Dermis microvascular lymphatic vessel endothelial cell (primary cell): ENCODE results near the gene ERMP1. TPM values are rescaled to one million over a fixed set of nuclear protein-coding genes. Genes with fewer than 3 reads are reported as not detected.

Experiments
- DNase-seq, 2 donors: peaks; one replicate each; pipeline versions ENCODE4 v3.0.0 to v3.0.0-alpha.2; 2010; ENCODE audit warnings: low read depth in 2 of 2
- total RNA-seq: library from RNA; depleted of rRNA; stranded (reverse); fragments of >200 nt; gene quantifications from 2 replicates; pipeline ENCODE4 v1.2.1, GENCODE V29; 2014

ERMP1 gene
- total RNA-seq, 1 donor from 2014 or later: 16.6 TPM

DNA sequence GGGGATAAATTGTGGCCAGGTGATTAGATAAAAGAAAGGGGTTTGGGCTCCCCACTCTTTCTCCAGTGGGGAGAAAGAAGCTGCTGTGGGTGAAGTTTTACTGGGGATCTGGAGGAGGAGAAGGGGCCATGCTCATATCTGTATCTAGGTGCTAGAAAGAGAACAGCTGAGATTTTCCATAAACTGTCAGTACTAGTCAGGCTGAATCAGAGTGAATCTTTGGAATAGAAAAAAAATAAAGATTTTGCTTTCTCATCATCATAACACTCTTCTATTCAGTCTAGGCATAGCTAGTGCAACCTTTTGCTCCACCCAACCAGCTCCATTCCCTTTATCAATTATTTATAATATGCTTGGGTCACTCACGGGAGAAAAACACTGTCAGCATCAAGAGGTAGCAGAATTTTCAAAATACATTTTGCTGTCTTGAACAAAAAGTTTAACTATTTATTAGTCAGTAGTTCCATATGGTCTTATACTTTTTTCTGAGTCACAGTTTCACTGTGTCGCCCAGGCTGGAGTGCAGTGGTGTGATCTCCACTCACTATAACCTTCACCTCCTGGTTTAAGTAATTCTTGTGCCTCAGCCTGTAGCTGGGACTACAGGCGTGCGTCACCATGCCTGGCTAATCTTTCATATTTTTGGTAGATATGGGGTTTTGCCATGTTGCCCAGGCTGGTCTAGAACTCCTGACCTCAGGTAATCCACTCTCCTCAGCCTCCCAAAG is 21.3 kb upstream of the ERMP1 start:
- DNase-seq: no peak

DNA sequence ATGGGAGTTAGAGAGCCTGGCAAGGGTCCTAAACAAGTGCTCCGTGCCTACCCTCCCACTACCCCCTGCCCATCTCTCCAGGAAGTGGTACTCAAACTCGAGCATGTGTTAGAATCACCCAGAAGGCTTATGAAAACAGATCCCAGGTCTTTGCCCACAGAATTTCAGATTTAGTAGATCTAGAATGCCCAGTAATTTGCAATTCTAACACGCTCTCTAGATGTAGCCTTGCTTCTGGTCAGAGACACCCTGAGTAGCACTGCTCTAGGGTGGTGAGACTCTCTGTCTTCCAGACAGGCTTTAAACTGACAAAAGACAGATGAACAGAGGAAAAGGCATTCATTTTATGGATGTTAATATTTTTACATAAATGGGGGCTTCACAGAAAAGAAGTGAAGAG is 20.7 kb upstream of the ERMP1 start:
- DNase-seq: no peak

DNA sequence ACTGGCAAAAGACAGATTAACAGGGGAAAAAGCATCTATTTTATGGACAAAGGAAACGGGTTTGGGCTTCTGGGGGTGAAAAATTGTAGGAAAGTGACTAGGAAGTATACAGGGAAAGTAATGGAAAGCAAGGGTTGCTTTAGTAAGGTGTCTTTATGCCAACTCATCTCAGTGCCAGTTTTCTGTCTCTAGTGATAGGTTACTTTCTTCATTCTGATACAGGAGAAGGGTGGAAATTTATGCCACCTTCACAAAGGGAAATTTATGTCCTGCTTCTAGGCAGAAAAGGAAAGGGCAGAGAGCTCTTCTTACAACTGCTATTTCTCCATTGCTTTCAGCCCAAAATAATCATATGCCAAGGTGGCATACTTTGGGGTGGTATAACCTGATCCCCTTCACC is 20.1 kb upstream of the ERMP1 start:
- no peak for DNase-seq

DNA sequence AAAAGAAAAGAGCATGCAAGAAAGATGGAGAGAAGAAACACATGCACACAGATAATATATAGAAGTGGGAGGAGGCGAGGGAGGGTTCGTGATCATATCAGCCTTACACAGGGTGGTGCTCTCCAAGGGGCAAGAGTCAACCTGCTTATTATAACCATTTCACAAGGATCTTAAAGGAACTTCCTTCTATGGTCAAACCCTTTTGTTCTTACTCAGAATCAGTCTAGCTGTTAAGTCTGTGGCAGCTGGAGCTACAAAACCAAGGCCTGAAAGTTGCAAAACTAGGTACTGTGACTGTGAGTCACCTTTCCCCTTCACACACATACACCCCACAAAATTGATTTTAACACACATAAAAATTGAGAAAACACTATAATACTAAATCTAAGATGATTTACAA is 18.5 kb upstream of the ERMP1 start:
- DNase-seq: peak in 1 of 2 donors; percentile 41

GRCh38 chr9:5850724-5851122 is 17.8 kb upstream of the ERMP1 start:
- no peak for DNase-seq

DNA sequence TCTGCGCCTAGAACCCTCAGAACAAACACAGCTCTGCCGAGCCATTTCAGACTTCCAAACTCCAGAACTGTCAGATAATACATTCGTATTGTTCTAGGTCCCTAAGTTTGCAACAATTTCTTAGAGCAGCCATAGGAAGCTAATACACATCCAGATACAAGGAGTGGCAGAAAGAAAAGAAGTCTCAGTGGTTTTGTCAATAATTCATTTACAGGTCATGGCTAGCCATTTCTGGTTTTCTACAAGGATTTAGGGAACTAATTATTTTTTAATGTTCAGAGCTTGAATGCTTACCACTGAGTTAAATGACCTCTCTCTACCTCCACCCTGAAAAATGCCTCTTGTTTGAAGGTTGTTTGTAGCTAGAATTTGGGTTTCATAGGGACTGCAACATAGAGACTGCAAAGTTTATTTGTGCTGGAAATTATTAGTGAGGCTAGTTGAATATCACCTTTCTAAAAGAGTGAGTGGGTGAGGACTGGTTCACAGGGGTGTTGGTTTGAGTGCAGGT is 15.5 kb upstream of the ERMP1 start:
- DNase-seq: no peak

GRCh38 chr9:5846501-5846921 is 13.6 kb upstream of the ERMP1 start:
- DNase-seq: no peak

GRCh38 chr9:5846096-5846495 is 13.2 kb upstream of the ERMP1 start:
- DNase-seq: no peak

DNA sequence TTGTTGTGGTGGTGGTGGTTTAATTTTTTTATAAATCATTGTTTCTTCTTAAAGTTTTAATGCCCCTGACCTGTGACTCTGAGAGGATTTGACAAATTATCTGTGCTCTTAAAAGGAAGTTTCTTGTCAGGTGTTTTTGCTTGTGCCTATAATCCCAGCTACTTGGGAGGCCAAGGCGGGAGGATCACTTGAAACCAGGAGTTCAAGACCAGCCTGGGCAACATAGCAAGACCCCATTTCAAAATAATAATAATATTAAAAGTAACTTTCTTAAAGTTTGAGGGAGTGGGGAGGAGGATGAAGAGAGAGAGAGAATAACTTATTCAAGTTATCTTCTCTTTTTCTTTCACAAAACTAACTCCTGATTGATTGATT is 12.2 kb upstream of the ERMP1 start:
- DNase-seq: no peak

- DNase-seq: peak; percentile 25 to 66
Observed at GRCh38 chr9:5843794-5844471, 11.0 kb upstream of the ERMP1 start.

GRCh38 chr9:5842929-5843793 is 10.2 kb upstream of the ERMP1 start:
- DNase-seq: no peak

DNA sequence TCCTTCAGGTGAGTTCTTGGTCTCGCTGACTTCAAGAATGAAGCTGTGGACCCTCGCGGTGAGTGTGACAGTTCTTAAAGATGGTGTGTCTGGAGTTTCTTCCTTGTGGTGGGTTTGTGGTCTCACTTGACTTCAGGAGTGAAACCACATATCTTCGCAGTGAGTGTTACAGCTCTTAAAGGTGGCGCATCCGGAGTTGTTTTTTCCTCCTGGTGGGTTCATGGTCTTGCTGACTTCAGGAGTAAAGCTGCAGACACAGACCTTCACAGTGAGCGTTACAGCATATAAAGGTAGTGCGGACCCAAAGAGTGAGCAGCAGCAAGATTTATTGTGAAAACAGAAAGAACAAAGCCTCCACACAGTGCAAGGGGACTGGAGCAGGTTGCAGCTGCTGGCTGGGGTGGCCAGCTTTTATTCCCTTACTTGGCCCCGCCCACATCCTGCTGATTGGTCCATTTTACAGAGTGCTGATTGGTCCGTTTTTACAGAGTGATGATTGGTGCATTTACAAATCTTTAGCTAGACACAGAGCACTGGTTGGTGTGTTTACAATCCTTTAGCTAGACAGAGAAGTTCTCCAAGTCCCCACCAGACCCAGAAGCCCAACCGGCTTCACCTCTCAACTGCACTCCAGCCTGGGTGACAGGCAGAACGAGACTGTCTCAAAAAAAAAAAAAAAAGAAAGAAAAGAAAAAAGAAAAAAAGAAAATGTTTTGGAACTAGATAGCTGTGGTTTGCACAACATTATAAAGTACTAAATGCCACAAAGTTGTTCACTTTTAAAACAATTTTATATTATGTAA is 9.1 kb upstream of the ERMP1 start:
- no peak for DNase-seq

DNA sequence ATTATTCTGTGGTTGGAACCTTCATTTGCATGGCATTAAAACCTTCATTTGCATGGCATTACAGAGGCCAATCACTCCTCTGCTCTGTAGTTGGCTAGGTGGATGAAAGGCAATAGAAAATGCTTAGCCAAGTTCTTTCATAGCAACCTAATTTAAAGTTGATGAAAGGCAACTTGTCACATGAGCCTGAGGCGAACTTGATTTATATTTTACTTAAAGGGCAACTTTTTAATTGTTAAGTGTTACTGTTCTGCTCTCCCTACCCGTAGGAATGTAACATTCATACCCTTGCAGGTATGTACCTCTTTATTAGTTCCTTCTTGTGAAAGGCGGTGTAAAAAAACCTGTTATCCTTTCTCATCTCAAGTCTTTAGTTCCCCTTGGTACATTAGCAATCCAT is 7.9 kb upstream of the ERMP1 start:
- no peak for DNase-seq

DNA sequence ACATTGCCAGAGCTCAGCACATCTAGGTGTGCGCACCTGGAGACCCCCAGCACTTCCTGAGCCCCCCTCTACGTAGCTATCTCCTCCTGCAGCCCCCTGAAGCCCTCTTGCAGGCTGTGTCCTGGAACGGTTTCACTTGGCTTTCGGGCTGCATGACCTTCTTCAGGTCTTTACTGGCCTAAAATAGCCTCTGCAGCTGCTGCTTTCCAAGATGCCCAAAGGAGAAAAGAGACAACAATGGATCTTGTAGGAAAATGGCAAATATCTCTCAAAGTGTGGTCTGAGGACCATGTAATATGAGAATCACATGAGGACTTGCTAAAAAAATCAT is 6.6 kb upstream of the ERMP1 start:
- no peak for DNase-seq

GRCh38 chr9:5838884-5839571 is 6.1 kb upstream of the ERMP1 start:
- peak; percentile 26 to 69 for DNase-seq

- no peak for DNase-seq
Observed at GRCh38 chr9:5835808-5836207, 2.9 kb upstream of the ERMP1 start.

DNA sequence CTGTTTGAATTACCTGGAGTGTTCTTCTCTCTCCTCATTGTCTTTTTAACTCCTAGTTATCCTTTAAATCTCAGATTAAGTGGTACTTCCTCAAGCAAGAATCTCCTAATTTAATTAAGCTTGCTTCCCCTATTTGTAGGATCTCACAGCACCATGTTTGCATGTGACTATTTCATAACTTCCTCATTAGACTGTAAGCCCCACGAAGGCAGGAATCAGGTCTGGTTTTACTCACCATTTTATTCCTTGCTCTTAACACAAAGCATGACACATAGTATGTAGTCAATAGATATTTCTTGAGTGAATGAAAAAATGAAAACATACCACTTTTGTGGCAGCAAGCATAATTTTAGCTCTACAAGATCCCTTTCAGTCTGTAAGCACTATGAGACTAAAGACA is 1.3 kb upstream of the ERMP1 start:
- DNase-seq: no peak

DNA sequence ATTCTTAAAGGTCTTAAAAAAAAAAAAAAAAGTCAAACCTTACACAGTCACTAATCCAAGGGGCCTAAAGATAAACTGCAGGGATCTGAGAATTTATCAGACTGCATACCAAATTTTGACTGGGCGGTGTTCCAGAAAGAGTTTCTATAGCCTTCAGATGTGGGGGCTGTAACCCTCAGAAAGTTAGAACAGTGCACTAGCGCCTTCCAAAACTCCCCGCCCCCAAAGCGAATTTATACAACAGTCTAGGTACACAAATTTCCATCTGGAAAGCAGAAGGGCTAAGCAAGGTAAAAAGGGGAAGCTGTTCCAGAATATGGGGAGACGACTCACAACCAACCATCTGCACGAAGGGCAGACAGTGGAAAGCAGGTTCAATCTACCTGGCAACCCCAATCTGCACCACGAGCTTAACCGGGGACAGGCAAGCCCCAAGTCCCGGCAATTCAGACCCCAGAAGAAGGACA is 813 bp downstream of the ERMP1 start:
- no peak for DNase-seq

DNA sequence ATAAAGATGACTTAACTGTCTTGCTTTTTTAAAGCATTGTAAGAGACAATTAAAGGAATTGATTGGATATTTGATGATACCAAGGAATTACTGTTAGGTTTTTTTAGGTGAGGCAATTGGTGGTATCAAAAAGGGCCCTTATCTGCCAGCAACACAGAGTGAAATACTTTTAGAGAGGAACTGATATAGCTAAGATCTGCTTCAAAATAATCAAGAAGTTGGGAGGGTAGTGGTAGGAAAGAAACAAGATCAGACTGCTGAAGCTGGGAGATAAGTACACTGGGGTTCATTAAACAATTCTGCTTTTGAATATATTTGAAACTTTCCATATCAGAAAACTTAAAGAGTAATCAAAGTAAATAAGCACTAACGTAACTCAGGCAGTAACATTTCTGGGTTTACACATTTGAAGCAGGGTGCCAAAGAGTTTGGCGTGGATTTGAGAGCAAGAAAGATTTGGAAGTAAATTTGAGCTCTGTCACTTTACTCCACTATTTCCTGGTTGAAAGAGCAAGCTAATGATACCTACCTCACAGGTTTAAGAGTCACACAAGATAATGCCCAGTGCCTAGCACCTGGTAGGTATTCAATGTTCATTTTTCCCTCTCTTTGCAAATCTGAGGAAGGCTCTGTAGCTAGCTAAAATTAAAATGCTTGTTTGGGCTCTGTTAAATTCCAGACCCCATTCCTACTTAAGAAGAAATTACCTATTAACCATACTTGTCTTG is 6.9 kb downstream of the ERMP1 start:
- DNase-seq: no peak

DNA sequence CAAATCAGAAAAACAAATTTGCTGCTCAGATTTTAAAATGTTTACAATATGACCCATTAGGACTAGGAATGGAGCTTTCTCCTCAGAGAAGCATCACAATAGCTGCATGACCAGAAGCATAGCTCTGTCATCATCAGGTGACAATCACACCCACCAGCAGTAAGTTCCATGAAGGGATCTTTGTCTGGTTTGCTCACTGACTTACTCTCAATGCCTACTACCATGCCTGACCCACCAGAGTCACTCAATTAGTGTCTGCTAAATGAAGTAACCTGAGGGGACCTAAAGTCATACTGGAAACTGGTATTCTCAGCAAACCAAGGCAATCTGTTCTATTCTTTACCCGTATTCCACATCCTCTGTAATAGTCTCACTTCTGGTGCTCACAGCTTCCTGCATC is 7.7 kb downstream of the ERMP1 start:
- no peak for DNase-seq
